Ectodermal cell (in vitro differentiated cells): ENCODE measurements around the gene FNDC10.
A peak's percentile ranks its signal among the peaks of the same experiment; 100 is the strongest.
"Not testable (repeated sequence)": the region's sequence is repeated elsewhere in the genome, so short reads cannot be mapped to it uniquely, and the experiment has no call there.

Experiments used
- H3K27ac ChIP-seq: 2 replicates; pipeline ENCODE4 v1.7.0; 2013; ENCODE audit warnings: mild to moderate bottlenecking, low read depth, low read length; ENCODE audit not compliant: insufficient read depth, poor library complexity, severe bottlenecking
- H3K27me3 ChIP-seq: 2 replicates; pipeline ENCODE4 v1.7.0; 2013; ENCODE audit warnings: mild to moderate bottlenecking, low read length; ENCODE audit not compliant: insufficient read depth, control insufficient read depth, poor library complexity, severe bottlenecking
- H3K36me3 ChIP-seq: one replicate; pipeline ENCODE4 v1.7.0; 2013; ENCODE audit warnings: low read length; ENCODE audit not compliant: control insufficient read depth, insufficient read depth
- H3K4me1 ChIP-seq: one replicate; pipeline ENCODE4 v1.7.0; 2013; ENCODE audit warnings: low read length; ENCODE audit not compliant: control insufficient read depth, insufficient read depth
- H3K4me3 ChIP-seq: 2 replicates; pipeline ENCODE4 v1.7.0; 2013; ENCODE audit warnings: low read depth, low read length, control low read depth; ENCODE audit not compliant: insufficient read depth
- H3K9me3 ChIP-seq: 2 replicates; pipeline ENCODE4 v1.7.0; 2013; ENCODE audit warnings: mild to moderate bottlenecking, low read length, moderate library complexity; ENCODE audit not compliant: control insufficient read depth
- WGBS, 2 experiments: methylation state at CpG; one replicate each; pipeline ENCODE4 v1.1.7; 2013; ENCODE audit warnings: missing lambda C conversion rate in 2 of 2; 5-methylcytosine and 5-hydroxymethylcytosine counted together

FNDC10 gene

GRCh38 chr1:1563688-1564087 lies 36.2 kb downstream of the FNDC10 start:
- Histone ChIP-seq H3K4me1 (no peaks in the 10 kb centered on the region), H3K9me3 (no peaks in the 10 kb centered on the region), H3K36me3 (peaks cover 35% of the 10 kb centered on the region), H3K27ac (no peak overlapping the region), H3K4me3 (no peak overlapping the region), H3K27me3 (no peaks in the 10 kb centered on the region)
- WGBS, 2 experiments: 95 to 96% methylated on average over 12 of the region's 12 CpGs

- H3K4me3 ChIP-seq: no peak overlapping the region
- peaks cover 35% of the 10 kb centered on the region for H3K36me3 ChIP-seq
- no peaks in the 10 kb centered on the region for H3K9me3 ChIP-seq
- no peak overlapping the region for H3K27ac ChIP-seq
- no peaks in the 10 kb centered on the region for H3K27me3 ChIP-seq
- 96% methylated on average over 21 of the region's 21 CpGs for WGBS, 2 experiments
- no peaks in the 10 kb centered on the region for H3K4me1 ChIP-seq
Observed at GRCh38 chr1:1562556-1563195, 37.3 kb downstream of the FNDC10 start.

- 95 to 97% methylated on average over 15 of the region's 15 CpGs for WGBS, 2 experiments
- no peak overlapping the region for H3K4me3 ChIP-seq
- no peaks in the 10 kb centered on the region for H3K27me3 ChIP-seq
- H3K27ac ChIP-seq: no peak overlapping the region
- no peaks in the 10 kb centered on the region for H3K4me1 ChIP-seq
- no peaks in the 10 kb centered on the region for H3K9me3 ChIP-seq
- H3K36me3 ChIP-seq: peaks cover 35% of the 10 kb centered on the region
Observed at GRCh38 chr1:1561801-1562470, 38.0 kb downstream of the FNDC10 start.

- peaks cover 31% of the 10 kb centered on the region for H3K36me3 ChIP-seq
Observed at GRCh38 chr1:1560178-1560577, 39.8 kb downstream of the FNDC10 start.

GRCh38 chr1:1559066-1559465 lies 40.9 kb downstream of the FNDC10 start:
- Histone ChIP-seq H3K4me3 (no peak overlapping the region), H3K36me3 (peaks cover 23% of the 10 kb centered on the region), H3K27ac (peak overlapping the region; percentile 1), H3K4me1 (peaks cover 4% of the 10 kb centered on the region), H3K9me3 (no peaks in the 10 kb centered on the region), H3K27me3 (no peaks in the 10 kb centered on the region)
- 92 to 93% methylated on average over 17 of the region's 17 CpGs for WGBS, 2 experiments

More at GRCh38 chr1:1560178-1560577, 39.8 kb downstream of the FNDC10 start:
- Histone ChIP-seq H3K4me1 (no peaks in the 10 kb centered on the region), H3K27me3 (no peaks in the 10 kb centered on the region), H3K4me3 (no peak overlapping the region), H3K9me3 (no peaks in the 10 kb centered on the region), H3K27ac (no peak overlapping the region)
- WGBS, 2 experiments: 90 to 96% methylated on average over 9 of the region's 9 CpGs

GRCh38 chr1:1558591-1558990 lies 41.3 kb downstream of the FNDC10 start:
- 89 to 90% methylated on average over 4 of the region's 4 CpGs for whole genome bisulfite sequencing, 2 experiments
- Histone ChIP-seq H3K4me1 (peaks cover 4% of the 10 kb centered on the region), H3K27ac (peak overlapping the region; percentile 1), H3K9me3 (no peaks in the 10 kb centered on the region), H3K27me3 (no peaks in the 10 kb centered on the region), H3K36me3 (peaks cover 21% of the 10 kb centered on the region), H3K4me3 (no peak overlapping the region)

GRCh38 chr1:1557688-1558087 lies 42.2 kb downstream of the FNDC10 start:
- H3K36me3 ChIP-seq: peaks cover 16% of the 10 kb centered on the region
- not testable (repeated sequence) for H3K9me3 ChIP-seq, H3K4me1 ChIP-seq, H3K4me3 ChIP-seq, H3K27me3 ChIP-seq, H3K27ac ChIP-seq
- 94 to 95% methylated on average over 7 of the region's 7 CpGs for WGBS, 2 experiments

GRCh38 chr1:1556961-1557360 lies 43.0 kb downstream of the FNDC10 start:
- 93 to 94% methylated on average over 10 to 11 of the region's 11 CpGs for WGBS, 2 experiments

GRCh38 chr1:1556505-1556904 lies 43.4 kb downstream of the FNDC10 start:
- Histone ChIP-seq H3K27me3 (no peaks in the 10 kb centered on the region), H3K9me3 (no peaks in the 10 kb centered on the region), H3K4me3 (no peak overlapping the region), H3K27ac (no peak overlapping the region), H3K4me1 (peaks cover 4% of the 10 kb centered on the region), H3K36me3 (peaks cover 6% of the 10 kb centered on the region)
- WGBS, 2 experiments: 95% methylated on average over 6 of the region's 6 CpGs

More at GRCh38 chr1:1556961-1557360, 43.0 kb downstream of the FNDC10 start:
- H3K27ac ChIP-seq, H3K4me1 ChIP-seq, H3K9me3 ChIP-seq, H3K4me3 ChIP-seq, H3K27me3 ChIP-seq: not testable (repeated sequence)
- H3K36me3 ChIP-seq: peaks cover 10% of the 10 kb centered on the region

- peaks cover 4% of the 10 kb centered on the region for H3K4me1 ChIP-seq
- H3K4me3 ChIP-seq: no peak overlapping the region
- no peaks in the 10 kb centered on the region for H3K27me3 ChIP-seq
- no peaks in the 10 kb centered on the region for H3K9me3 ChIP-seq
- no peaks in the 10 kb centered on the region for H3K36me3 ChIP-seq
- WGBS, 2 experiments: 88 to 90% methylated on average over 31 of the region's 31 CpGs
- H3K27ac ChIP-seq: peak overlapping the region; percentile 32
Observed at GRCh38 chr1:1554926-1555915, 44.7 kb downstream of the FNDC10 start.
